PFSK-1 (cell line): ENCODE measurements around the gene SF3B3.

Experiments used
- FOXP2 ChIP-seq: optimal IDR thresholded peaks from 2 replicates; pipeline ENCODE3; 2011; ENCODE audit warnings: borderline replicate concordance, control low read depth, inconsistent platforms; ENCODE audit not compliant: insufficient read depth; ENCODE audit errors: extremely low read length, extremely low read depth
- POLR2AphosphoS5 ChIP-seq: IDR thresholded peaks from 2 replicates; pipeline ENCODE4 v1.6.1; 2012; ENCODE audit warnings: low read depth, mild to moderate bottlenecking, control low read depth, low read length, moderate library complexity
- SIN3A ChIP-seq: IDR thresholded peaks from 2 replicates; pipeline ENCODE4 v1.6.1; 2012; ENCODE audit warnings: mild to moderate bottlenecking, low read length, moderate library complexity, borderline replicate concordance; ENCODE audit not compliant: insufficient read depth
- TAF1 ChIP-seq: IDR thresholded peaks from 2 replicates; pipeline ENCODE4 v1.6.1; 2012; ENCODE audit warnings: low read length, control low read depth, borderline replicate concordance; ENCODE audit not compliant: insufficient read depth
- TF ChIP-seq, protein P1 (sequence below), 2 experiments: IDR thresholded peaks; 2 replicates each; pipeline versions ENCODE4 v1.6.1 to v1.8.0; 2011 to 2012; ENCODE audit warnings: low read depth in 2 of 2, low read length in 2 of 2, control low read depth in 1 of 2, inconsistent platforms in 1 of 2, mild to moderate bottlenecking in 1 of 2, moderate library complexity in 1 of 2; ENCODE audit not compliant: insufficient read depth in 1 of 2

The SF3B3 gene

DNA sequence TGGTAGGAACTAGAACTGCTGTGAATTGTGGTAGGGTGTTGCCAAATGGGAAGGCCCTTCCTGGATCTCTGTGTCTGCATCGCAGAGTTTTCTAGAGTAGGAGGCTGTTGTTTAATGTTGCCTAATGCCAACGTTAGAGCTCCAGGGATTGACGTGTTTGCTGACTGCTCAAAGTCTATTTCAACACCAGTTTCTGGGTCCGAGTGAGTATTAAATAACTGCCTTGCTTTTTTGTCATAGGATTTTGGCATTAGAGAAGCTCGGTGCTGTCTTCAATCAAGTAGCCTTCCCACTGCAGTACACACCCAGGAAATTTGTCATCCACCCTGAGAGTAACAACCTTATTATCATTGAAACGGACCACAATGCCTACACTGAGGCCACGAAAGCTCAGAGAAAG, 40.0 kb downstream of the SF3B3 start:
- TF ChIP-seq, protein P1, sequence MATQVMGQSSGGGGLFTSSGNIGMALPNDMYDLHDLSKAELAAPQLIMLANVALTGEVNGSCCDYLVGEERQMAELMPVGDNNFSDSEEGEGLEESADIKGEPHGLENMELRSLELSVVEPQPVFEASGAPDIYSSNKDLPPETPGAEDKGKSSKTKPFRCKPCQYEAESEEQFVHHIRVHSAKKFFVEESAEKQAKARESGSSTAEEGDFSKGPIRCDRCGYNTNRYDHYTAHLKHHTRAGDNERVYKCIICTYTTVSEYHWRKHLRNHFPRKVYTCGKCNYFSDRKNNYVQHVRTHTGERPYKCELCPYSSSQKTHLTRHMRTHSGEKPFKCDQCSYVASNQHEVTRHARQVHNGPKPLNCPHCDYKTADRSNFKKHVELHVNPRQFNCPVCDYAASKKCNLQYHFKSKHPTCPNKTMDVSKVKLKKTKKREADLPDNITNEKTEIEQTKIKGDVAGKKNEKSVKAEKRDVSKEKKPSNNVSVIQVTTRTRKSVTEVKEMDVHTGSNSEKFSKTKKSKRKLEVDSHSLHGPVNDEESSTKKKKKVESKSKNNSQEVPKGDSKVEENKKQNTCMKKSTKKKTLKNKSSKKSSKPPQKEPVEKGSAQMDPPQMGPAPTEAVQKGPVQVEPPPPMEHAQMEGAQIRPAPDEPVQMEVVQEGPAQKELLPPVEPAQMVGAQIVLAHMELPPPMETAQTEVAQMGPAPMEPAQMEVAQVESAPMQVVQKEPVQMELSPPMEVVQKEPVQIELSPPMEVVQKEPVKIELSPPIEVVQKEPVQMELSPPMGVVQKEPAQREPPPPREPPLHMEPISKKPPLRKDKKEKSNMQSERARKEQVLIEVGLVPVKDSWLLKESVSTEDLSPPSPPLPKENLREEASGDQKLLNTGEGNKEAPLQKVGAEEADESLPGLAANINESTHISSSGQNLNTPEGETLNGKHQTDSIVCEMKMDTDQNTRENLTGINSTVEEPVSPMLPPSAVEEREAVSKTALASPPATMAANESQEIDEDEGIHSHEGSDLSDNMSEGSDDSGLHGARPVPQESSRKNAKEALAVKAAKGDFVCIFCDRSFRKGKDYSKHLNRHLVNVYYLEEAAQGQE (IDR thresholded peaks at IDR 0.05; ENCODE audit: insufficient read depth in 1 of 2, low read depth in 2 of 2, low read length in 2 of 2) = no peak
- TF ChIP-seq POLR2AphosphoS5 (no peak), SIN3A (no peak), FOXP2 (no peak), TAF1 (no peak)

DNA sequence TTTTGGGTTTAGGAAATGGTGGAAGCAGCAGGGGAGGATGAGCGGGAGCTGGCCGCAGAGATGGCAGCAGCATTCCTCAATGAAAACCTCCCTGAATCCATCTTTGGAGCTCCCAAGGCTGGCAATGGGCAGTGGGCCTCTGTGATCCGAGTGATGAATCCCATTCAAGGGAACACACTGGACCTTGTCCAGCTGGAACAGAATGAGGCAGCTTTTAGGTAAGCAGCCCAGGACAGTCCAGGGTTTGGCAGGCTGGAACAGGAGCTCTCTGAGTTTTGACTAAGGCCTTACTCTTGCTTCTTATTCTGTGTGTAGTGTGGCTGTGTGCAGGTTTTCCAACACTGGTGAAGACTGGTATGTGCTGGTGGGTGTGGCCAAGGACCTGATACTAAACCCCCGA, 41.4 kb downstream of the SF3B3 start:
- no peak for TF ChIP-seq SIN3A
- TF ChIP-seq, protein P1 (IDR thresholded peaks at IDR 0.05; ENCODE audit: insufficient read depth in 1 of 2, low read depth in 2 of 2, low read length in 2 of 2) = no peak
- TF ChIP-seq POLR2AphosphoS5 = no peak
- TF ChIP-seq FOXP2 = no peak
- no peak for TF ChIP-seq TAF1

GRCh38 chr16:70568601-70569237, 45.1 kb downstream of the SF3B3 start:
- TF ChIP-seq, protein P1 (IDR thresholded peaks at IDR 0.05; ENCODE audit: insufficient read depth in 1 of 2, low read depth in 2 of 2, low read length in 2 of 2) = no peak
- TF ChIP-seq FOXP2 (no peak), POLR2AphosphoS5 (no peak), TAF1 (no peak), SIN3A (no peak)

GRCh38 chr16:70569752-70570151, 46.1 kb downstream of the SF3B3 start:
- TF ChIP-seq TAF1 (no peak), SIN3A (no peak), POLR2AphosphoS5 (no peak), FOXP2 (no peak)
- TF ChIP-seq, protein P1 (IDR thresholded peaks at IDR 0.05; ENCODE audit: insufficient read depth in 1 of 2, low read depth in 2 of 2, low read length in 2 of 2) = no peak
